ENCODE measurements around the gene DPEP2NB.
"Not testable (repeated sequence)": the region's sequence is repeated elsewhere in the genome, so short reads cannot be mapped to it uniquely, and the experiment has no call there.

The DPEP2NB gene

DNA sequence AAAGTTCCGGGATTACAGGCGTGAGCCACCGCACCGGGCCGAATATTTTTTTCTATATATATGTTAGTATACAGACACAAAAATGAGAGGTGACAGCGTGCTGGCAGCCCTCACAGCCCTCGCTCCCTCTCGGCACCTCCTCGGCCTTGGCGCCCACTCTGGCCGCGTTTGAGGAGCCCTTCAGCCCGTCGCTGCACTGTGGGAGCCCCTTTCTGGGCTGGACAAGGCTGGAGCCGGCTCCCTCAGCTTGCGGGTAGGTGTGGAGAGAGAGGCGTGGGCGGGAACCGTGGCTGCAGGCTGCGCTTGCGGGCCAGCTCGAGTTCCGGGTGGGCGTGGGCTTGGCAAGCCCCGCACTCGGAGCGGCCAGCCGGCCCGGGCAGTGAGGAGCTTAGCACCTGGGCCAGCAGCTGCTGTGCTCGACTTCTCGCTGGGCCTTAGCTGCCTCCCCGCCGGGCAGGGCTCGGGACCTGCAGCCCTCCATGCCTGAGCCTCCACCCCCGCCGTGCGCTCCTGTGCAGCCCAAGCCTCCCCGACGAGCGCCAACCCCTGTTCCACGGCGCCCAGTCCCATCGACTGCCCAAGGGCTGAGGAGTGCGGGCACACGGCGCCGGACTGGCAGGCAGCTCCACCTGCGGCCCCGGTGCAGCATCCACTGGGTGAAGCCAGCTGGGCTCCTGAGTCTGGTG is 33.6 kb downstream of the DPEP2NB start:
- Histone ChIP-seq H3K4me1 (ENCODE audit: insufficient read depth, low read length) (peaks cover 4% of the 10 kb centered on the region), H3K36me3 (ENCODE audit: insufficient read depth, low read length) (no peaks in the 10 kb centered on the region), H3K9ac (ENCODE audit: low read depth, low read length) (no peak overlapping the region), H3K9me3 (ENCODE audit: control insufficient read depth, insufficient read depth, low read length) (no peaks in the 10 kb centered on the region)

DNA sequence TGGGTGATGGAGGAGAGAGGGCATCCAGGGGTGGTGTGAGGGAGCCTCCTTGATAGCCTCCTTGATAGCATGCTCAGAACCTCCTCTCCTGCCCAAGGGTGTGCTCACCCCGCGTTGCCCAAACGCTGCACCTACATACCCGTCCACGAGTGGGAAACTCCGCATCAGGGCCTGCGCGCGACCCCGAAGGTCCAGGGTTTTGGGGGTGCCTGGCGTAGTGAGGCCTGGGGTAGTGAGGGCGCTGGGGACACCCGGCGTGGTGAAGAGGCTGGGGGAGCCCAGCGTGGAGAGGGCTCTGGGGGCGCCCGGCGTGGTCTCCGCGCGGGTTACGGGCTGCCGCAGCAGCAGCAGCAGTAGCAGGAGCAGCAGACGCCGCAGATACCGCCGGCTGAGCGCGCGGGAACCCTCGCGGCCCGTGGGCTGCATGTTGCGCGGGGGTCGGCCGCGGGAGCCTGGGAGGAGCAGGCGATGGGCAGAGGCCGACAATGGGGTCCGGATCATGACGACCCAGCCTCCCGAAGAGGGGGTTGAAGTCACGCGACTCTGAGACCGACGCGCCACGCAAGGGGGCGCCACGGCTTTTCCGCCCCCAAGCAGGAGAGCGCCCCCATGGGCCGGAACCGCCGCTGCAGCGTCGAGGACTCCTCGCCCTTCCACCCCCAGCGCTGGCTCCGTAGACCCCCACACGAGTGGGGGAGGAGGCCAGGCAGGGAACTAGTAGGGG is 35.6 kb downstream of the DPEP2NB start, which contains the start of gene DPEP3:
Gene DPEP3 (minus strand): TSS at position 545 of the 724 bp plus-strand sequence. CDS start 119 bp downstream, at position 426.
- no peaks in the 10 kb centered on the region for H3K9me3 ChIP-seq (ENCODE audit: control insufficient read depth, insufficient read depth, low read length)
- H3K4me1 ChIP-seq (ENCODE audit: insufficient read depth, low read length), result peaks cover 4% of the 10 kb centered on the region
- H3K9ac ChIP-seq (ENCODE audit: low read depth, low read length), result no peak within 1 kb of the TSS
- no peaks in the 10 kb centered on the region for H3K36me3 ChIP-seq (ENCODE audit: insufficient read depth, low read length)

DNA sequence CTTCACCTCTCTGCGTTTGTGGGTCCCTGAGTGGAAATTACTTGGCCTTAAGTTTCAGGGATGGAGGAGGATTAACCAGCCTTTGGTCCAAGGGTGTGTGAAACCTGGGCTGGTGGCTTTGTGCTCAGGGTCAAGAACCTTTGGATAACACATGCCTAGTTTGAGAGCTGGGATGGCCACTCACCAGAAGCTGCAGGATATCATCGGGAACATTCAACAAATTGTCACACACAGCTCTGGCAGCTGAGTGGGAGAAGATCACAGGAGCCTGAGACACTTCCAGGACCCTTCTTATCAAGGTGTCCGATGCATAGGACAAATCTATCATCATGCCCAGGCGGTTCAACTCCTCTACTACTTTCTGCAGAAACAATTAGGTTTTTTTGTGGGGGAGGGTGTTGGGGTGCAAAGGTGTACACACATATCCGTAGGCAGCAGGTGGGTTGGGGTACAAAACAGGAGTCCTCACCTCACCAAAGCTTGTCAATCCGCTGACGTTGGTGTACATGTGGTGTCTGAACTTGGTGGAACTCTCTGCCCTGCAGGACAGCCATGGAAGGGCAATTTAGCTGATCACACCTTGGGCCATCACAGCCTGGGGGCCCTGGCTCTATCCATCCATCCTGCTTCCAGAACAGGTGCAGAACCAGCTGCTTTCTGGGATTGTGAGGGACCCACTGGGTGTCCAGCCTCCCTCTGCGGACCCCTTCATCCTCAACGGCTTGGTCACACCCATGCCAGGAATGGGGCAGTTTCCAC is 38.1 kb downstream of the DPEP2NB start:
- Histone ChIP-seq H3K36me3 (ENCODE audit: insufficient read depth, low read length) (no peaks in the 10 kb centered on the region), H3K9ac (ENCODE audit: low read depth, low read length) (no peak overlapping the region), H3K9me3 (ENCODE audit: control insufficient read depth, insufficient read depth, low read length) (no peaks in the 10 kb centered on the region), H3K4me1 (ENCODE audit: insufficient read depth, low read length) (no peaks in the 10 kb centered on the region)

DNA sequence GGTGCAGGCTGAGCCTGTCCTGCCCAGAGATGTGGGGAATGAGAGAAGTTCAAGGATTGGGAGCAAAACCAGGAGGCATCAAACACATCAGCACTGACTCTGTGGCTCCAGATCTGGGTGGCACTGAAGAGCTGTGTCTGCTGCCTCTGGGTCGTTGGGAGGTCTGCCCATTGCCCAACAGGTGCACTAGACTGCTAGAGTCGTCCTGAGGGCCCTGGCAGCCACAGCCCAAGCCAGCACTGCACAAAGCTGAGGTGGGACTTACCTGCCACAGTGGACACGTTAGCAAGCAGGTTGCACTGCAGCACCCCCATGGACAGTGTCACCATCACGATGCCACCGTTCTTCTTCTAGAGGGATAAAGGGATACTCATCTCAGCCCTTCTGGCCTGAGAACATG is 38.7 kb downstream of the DPEP2NB start:
- no peaks in the 10 kb centered on the region for H3K36me3 ChIP-seq (ENCODE audit: insufficient read depth, low read length)
- no peaks in the 10 kb centered on the region for H3K4me1 ChIP-seq (ENCODE audit: insufficient read depth, low read length)

DNA sequence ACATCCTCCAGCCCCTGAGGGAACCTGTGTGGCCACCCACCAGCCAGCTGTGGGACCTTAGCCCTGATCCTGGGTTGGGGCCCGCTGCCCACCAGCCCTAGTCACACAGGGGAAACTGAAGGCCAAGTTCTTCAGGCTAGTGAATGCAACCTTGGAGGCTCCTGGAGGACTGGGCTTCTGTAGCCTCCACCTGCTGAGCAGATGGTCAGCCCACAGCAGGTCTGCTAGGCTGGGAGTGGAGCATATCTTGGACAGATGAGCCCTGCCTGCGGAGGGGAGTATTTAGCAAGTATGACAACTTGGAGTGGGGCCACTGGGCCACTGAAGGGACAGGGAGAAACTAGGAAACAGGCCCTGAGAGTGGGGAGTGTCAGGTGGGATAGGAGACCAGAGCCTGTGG is 39.5 kb downstream of the DPEP2NB start:
- Histone ChIP-seq H3K4me1 (ENCODE audit: insufficient read depth, low read length) (no peaks in the 10 kb centered on the region), H3K9ac (ENCODE audit: low read depth, low read length) (no peak overlapping the region), H3K9me3 (ENCODE audit: control insufficient read depth, insufficient read depth, low read length) (no peaks in the 10 kb centered on the region), H3K36me3 (ENCODE audit: insufficient read depth, low read length) (no peaks in the 10 kb centered on the region)

More for the DNA sequence above, 38.7 kb downstream of the DPEP2NB start:
- Histone ChIP-seq H3K9ac (ENCODE audit: low read depth, low read length) (no peak overlapping the region), H3K9me3 (ENCODE audit: control insufficient read depth, insufficient read depth, low read length) (no peaks in the 10 kb centered on the region)

DNA sequence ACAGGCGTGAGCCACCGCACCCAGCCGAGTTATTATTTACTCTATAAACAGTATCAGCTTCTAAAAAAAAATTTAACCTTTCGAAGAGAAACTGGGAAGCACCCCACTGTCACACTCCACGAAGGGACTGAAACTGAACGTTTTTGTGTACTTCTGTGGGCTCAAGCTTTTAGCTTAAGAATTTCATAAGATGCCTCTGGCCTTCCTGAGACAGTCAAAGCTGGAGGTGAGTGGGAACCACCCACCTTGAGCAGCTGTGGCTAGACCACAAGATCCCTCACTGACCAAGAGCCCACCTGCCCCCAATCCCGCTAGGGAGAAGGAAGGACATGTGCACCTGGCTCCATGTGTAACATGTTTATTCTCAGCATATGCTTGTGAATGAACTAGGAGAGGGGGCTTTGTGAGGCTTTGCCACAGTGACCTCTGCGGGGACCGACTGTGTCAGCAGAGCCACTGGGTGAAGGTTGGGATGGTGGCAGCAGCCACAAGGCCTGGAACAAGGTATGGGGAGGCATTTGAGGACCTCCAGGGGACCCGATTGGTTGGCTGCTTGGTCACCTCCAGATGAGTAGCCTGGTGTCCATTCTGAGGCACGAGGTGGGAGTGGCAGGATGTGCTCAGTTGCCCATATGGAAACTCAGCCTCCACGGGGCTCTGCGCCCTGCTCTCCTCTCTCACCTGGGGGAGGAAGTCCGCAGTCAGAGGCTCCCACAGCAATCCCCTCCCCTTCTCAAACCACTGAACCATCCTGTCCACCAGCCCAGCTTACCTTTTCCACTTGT is 40.2 kb downstream of the DPEP2NB start:
- Histone ChIP-seq H3K4me1 (ENCODE audit: insufficient read depth, low read length) (no peaks in the 10 kb centered on the region), H3K9me3 (ENCODE audit: control insufficient read depth, insufficient read depth, low read length) (no peaks in the 10 kb centered on the region), H3K36me3 (ENCODE audit: insufficient read depth, low read length) (no peaks in the 10 kb centered on the region), H3K9ac (ENCODE audit: low read depth, low read length) (no peak overlapping the region)

DNA sequence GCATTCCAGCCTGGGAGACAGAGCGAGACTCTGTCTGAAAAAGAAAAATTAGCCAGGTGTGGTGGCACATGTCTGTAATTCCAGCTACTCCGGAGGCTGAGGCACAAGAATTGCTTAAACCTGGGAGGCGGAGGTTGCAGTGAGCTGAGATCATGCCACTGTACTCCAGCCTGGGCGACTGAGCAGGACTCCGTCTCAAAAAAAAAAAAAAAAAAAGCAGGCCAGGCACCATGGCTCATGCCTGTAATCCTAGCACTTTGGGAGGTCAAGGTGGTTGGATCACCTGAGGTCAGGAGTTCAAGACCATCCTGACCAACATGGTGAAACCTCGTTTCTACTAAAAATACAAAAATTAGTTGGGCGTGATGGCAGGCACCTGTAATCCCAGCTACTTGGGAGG is 43.4 kb downstream of the DPEP2NB start:
- H3K36me3 ChIP-seq (ENCODE audit: insufficient read depth, low read length); H3K4me1 ChIP-seq (ENCODE audit: insufficient read depth, low read length); H3K9me3 ChIP-seq (ENCODE audit: control insufficient read depth, insufficient read depth, low read length); H3K9ac ChIP-seq (ENCODE audit: low read depth, low read length): not testable (repeated sequence)

DNA sequence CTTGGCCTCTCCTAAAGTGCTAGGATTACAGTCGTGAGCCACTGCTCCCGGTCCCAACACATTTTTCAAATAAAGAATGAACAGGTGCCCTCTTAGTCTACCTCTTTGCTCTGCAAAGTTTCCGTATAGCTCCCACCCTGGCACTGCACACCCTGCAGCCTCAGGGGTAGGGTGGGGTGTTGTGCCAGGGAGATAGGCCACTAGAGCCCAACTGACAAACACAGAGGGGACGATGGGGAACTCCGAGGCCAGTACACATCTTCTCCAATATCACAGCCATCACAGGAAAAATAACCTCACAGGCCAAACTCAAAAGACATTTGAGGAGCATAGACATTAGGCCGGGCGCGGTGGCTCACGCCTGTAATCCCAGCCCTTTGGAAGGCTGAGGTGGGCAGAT is 44.6 kb downstream of the DPEP2NB start:
- H3K9ac ChIP-seq (ENCODE audit: low read depth, low read length), result no peak overlapping the region
- H3K9me3 ChIP-seq (ENCODE audit: control insufficient read depth, insufficient read depth, low read length), result no peaks in the 10 kb centered on the region
- H3K4me1 ChIP-seq (ENCODE audit: insufficient read depth, low read length), result peaks cover 10% of the 10 kb centered on the region; the same call in 1 of the 2 replicates
- 0 out of 2 replicates have a peak, but pooled peaks cover under 1% of the 10 kb centered on the region for H3K36me3 ChIP-seq (ENCODE audit: insufficient read depth, low read length)

DNA sequence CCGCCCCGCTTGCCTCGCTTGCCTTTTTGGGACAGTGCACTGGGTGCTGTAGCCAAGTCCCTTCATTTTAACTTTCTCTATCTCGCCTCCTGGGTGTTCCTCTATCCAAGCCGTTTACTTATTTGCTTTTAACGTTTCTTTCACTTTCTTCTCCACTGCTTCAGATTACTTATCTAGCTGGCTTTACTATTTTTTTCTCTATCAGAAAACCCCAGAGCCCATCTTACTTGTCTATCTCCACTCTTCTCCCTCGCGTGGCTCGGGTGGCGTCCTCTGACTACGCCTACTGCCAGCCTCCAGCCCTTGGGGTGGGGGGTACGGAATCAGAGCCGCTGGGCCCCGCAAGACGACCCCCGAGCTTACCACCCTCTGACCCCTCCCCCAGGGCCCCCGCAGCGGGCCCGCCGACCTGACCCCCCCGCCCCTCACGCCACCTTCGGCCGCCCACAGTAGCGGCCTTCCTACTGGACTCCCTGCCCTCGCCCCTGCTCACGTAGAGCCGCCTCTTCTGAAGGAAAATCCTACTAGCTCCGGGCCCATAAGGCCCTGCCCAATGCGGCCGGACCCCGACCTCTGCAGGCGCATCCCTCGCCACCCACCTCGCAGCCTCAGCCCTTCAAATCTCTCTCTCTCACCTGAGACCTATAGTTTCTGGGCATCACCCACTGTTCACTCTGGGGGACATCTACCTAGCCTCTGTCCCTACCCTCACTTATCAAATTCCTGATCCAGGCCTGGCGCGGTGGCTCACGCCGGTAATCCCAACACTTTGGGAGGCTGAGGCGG is 46.3 kb downstream of the DPEP2NB start:
- peak overlapping the region; percentile 76 for H3K9ac ChIP-seq (ENCODE audit: low read depth, low read length)
- peaks cover 26% of the 10 kb centered on the region for H3K4me1 ChIP-seq (ENCODE audit: insufficient read depth, low read length)
- H3K36me3 ChIP-seq (ENCODE audit: insufficient read depth, low read length), result peaks cover 14% of the 10 kb centered on the region
- no peaks in the 10 kb centered on the region for H3K9me3 ChIP-seq (ENCODE audit: control insufficient read depth, insufficient read depth, low read length)

DNA sequence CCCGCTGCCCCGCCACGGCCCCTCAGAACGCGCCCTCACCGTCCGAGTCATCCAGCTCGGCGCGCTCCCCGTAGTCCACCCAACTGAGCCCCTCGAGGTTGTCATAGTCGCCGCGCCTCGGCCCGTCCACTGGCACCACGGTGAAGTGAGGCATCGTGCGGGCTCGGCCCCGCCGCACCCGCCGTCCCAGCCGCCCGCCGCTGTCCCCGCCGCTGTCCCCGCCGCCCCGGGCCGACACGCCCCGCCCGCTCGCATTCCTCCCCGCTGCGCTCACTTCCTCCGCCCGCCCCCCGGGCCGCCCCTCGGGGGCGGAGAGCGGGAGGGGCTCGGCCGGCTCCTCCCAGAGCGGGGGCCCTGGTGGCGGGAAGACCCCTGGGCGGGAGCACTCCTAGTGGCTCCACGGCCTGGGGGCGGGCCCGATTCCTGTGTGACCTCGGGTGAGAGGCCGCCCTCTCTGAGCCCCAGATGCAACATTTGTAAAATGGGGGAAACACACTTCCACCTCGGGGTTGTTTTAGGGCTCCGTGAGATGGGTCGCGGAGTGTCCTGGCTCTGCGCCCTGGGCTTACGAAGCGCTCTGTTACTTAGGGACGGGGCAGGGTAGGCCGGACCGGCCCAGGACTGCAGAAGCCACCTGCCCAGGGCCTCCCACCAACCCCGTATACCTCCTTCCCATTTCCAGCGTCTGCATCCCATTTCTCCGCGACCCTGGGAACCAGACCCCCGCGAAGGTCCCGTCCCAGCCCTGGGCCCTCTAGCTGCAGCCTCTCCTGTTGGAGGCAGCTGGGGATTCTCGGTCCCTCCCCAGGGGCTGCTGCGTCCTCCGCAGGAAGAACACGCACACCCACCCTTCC is 47.1 kb downstream of the DPEP2NB start, which contains the start of gene SLC12A4:
Gene SLC12A4 (minus strand): TSS at position 238 of the 854 bp plus-strand sequence. CDS start 84 bp downstream, at position 154.
- Histone ChIP-seq H3K36me3 (ENCODE audit: insufficient read depth, low read length) (peaks cover 14% of the 10 kb centered on the region), H3K4me1 (ENCODE audit: insufficient read depth, low read length) (peaks cover 31% of the 10 kb centered on the region), H3K9me3 (ENCODE audit: control insufficient read depth, insufficient read depth, low read length) (no peaks in the 10 kb centered on the region), H3K9ac (ENCODE audit: low read depth, low read length) (peak within 1 kb of the TSS; percentile 76)

DNA sequence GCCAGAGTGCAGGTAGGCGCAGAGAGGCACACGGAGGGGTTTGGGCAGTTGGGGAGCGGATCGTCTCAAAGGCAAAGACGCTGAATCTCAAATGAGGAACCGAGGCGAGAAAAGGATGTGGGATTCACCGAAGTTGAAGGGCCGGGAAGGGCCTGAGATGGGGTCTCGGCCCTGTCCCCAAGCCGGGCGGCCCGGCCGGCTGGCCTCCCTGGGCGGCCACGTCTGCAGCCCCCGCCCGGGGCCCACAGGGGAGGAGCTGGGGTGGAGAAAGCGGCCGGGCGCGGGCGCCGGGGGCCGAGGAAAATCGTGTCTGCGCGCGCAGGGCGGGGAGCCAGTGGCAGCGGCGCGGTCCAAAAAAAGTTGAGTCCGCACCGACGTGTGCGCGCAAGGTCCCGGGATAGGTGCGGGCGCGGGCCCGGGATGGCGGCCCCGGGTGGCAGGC is 47.7 kb downstream of the DPEP2NB start:
- Histone ChIP-seq H3K9me3 (ENCODE audit: control insufficient read depth, insufficient read depth, low read length) (no peaks in the 10 kb centered on the region), H3K9ac (ENCODE audit: low read depth, low read length) (peak overlapping the region; percentile 76), H3K36me3 (ENCODE audit: insufficient read depth, low read length) (peaks cover 15% of the 10 kb centered on the region), H3K4me1 (ENCODE audit: insufficient read depth, low read length) (peaks cover 31% of the 10 kb centered on the region)

DNA sequence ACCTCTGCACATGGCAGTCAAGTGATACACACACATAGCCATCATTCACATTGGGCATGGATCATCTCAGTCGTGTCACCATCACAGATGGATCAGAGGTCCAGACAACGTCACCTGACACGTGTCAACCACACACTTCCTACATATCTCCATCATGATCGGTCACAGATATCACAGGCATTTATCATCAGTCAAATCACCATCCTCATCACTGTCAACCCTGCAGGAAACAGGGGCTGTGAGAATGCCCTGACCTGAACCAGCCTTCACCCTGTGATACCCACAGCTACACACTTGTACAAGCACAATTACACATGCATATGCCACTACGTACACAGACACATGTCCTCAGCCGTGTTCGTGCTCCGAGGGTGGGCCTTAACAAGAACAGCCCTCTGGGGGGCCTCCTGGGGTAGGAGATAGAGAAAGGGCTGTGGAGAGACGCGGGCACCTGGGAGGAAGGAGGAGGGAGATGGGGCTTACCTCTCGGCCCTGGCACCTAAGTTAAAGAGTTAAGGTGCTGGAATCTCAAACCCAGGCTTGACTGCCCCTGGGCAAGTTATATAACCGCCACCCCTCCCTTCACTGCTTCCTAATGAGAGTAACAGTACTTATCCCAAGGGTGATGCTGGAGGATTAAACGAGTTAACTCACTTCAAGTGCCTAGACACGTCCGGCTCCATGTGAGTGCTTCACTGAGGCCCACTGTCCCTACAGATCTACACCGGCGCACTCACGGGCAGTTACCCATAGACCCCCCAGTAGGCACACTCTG is 48.3 kb downstream of the DPEP2NB start:
- Histone ChIP-seq H3K36me3 (ENCODE audit: insufficient read depth, low read length) (peaks cover 21% of the 10 kb centered on the region), H3K9me3 (ENCODE audit: control insufficient read depth, insufficient read depth, low read length) (no peaks in the 10 kb centered on the region), H3K9ac (ENCODE audit: low read depth, low read length) (peak overlapping the region; percentile 76), H3K4me1 (ENCODE audit: insufficient read depth, low read length) (peaks cover 31% of the 10 kb centered on the region)

Measured in ES-I3 (cell line).